SK-N-SH (cell line): Measurements from ENCODE around the gene IQSEC3. TPM values are rescaled to one million over a fixed set of nuclear protein-coding genes. Genes with fewer than 3 reads are reported as not detected.
"Not testable (repeated sequence)": the region's sequence is repeated elsewhere in the genome, so short reads cannot be mapped to it uniquely, and the experiment has no call there.

Experiments used
- CTCF ChIA-PET: fragments of 300-600, 350-600 bp; formaldehyde crosslinking; extraction: SDS; loops from one replicate; lab custom pipeline; 2021; lab: Yijun Ruan, JAX
- POLR2A ChIA-PET: fragments of 350-600 bp; sonication (Branson Sonifier 250); formaldehyde crosslinking; extraction: SDS; loops from one replicate; lab custom pipeline; 2020; ENCODE audit warnings: antibody characterized with exemption, inconsistent platforms; lab: Yijun Ruan, JAX
- DNase-seq: peaks from one replicate; pipeline ENCODE4 v3.0.0; 2012
- H2AFZ ChIP-seq: fragments of 200-600 bp; sonication (generic); 2 replicates; pipeline ENCODE4 v1.8.1; 2016; ENCODE audit warnings: antibody characterized with exemption, mild to moderate bottlenecking, low read depth
- H3F3A ChIP-seq: fragments of 200-600 bp; sonication (generic); replicated peaks from 2 replicates; pipeline ENCODE3; 2016; ENCODE audit warnings: antibody characterized with exemption, mild to moderate bottlenecking; ENCODE audit not compliant: insufficient read depth
- H3K27ac ChIP-seq, 2 experiments: fragments of 200-500 bp in 1 of 2; fragments of 200-600 bp in 1 of 2; sonication (Bioruptor generic) in 1 of 2; sonication (generic), shearing (Covaris generic) in 1 of 2; 2 replicates each; pipeline versions ENCODE4 v1.5.1 to v1.6.1; 2014 to 2016; ENCODE audit warnings: low read depth in 2 of 2, inconsistent platforms in 1 of 2, low read length in 1 of 2, mild to moderate bottlenecking in 1 of 2, mixed read lengths in 1 of 2
- H3K27me3 ChIP-seq: fragments of 200-600 bp; sonication (generic), shearing (Covaris generic); 2 replicates; pipeline ENCODE4 v1.6.1; 2016; ENCODE audit warnings: mixed run types; ENCODE audit not compliant: insufficient read depth
- H3K36me3 ChIP-seq, 2 experiments: fragments of 200-500 bp in 1 of 2; fragments of 200-600 bp in 1 of 2; sonication (Bioruptor generic) in 1 of 2; sonication (generic) in 1 of 2; replicated peaks in 1 of 2; 2 replicates each; pipeline versions ENCODE3 to v1.5.1; 2014 to 2016; ENCODE audit warnings: low read length in 1 of 2, mild to moderate bottlenecking in 1 of 2; ENCODE audit not compliant: insufficient read depth in 2 of 2, control insufficient read depth in 1 of 2
- H3K4me1 ChIP-seq, 2 experiments: fragments of 200-500 bp in 1 of 2; fragments of 200-600 bp in 1 of 2; sonication (Bioruptor generic) in 1 of 2; sonication (generic), shearing (Covaris generic) in 1 of 2; 2 replicates each; pipeline versions ENCODE4 v1.5.1 to v1.6.1; 2014 to 2016; ENCODE audit warnings: low read depth in 1 of 2, low read length in 1 of 2, mixed run types in 1 of 2; ENCODE audit not compliant: insufficient read depth in 2 of 2, control insufficient read depth in 1 of 2
- H3K4me2 ChIP-seq: fragments of 200-600 bp; sonication (generic), shearing (Covaris generic); 2 replicates; pipeline ENCODE4 v1.6.1; 2017; ENCODE audit warnings: mixed run types
- H3K4me3 ChIP-seq, 2 experiments: fragments of 200-500 bp in 1 of 2; fragments of 200-600 bp in 1 of 2; sonication (Bioruptor generic) in 1 of 2; sonication (generic), shearing (Covaris generic) in 1 of 2; 2 replicates each; pipeline versions ENCODE4 v1.5.1 to v1.8.1; 2014 to 2016; ENCODE audit warnings: low read depth in 2 of 2, inconsistent platforms in 1 of 2, low read length in 1 of 2, mild to moderate bottlenecking in 1 of 2, mixed read lengths in 1 of 2, moderate library complexity in 1 of 2
- H3K79me2 ChIP-seq: fragments of 200-600 bp; sonication (generic); 2 replicates; pipeline ENCODE4 v1.8.1; 2017; ENCODE audit warnings: mild to moderate bottlenecking; ENCODE audit not compliant: insufficient read depth
- H3K9ac ChIP-seq: fragments of 200-600 bp; sonication (generic); 2 replicates; pipeline ENCODE4 v1.6.1; 2017; ENCODE audit warnings: mixed run types
- H3K9me2 ChIP-seq: fragments of 200-600 bp; sonication (generic); 2 replicates; pipeline ENCODE4 v1.6.1; 2017; ENCODE audit warnings: mixed run types
- H3K9me3 ChIP-seq: fragments of 200-600 bp; sonication (generic); 2 replicates; pipeline ENCODE4 v1.6.1; 2017; ENCODE audit warnings: mixed run types, mild to moderate bottlenecking, moderate library complexity
- H4K20me1 ChIP-seq: fragments of 200-600 bp; sonication (generic); 2 replicates; pipeline ENCODE4 v1.6.1; 2017; ENCODE audit warnings: mild to moderate bottlenecking, mixed run types; ENCODE audit not compliant: insufficient read depth
- WGBS: methylation state at CpG from one replicate; pipeline ENCODE4 v1.1.6; 2017; ENCODE audit warnings: low lambda C conversion rate; 5-methylcytosine and 5-hydroxymethylcytosine counted together
- polyA plus RNA-seq, 3 experiments: library from polyadenylated mRNA; depleted of rRNA; stranded (reverse); fragments of >200 nt; gene quantifications; 2 replicates each; pipeline ENCODE4 v1.2.3, GENCODE V29; 2012

The IQSEC3 gene
- polyA plus RNA-seq, 1 of the 3 experiments (the other 2 are of a cell fraction): 0.02 TPM

- H3F3A ChIP-seq, H3K9ac ChIP-seq, H3K79me2 ChIP-seq, H3K27me3 ChIP-seq, CTCF ChIA-PET, H2AFZ ChIP-seq, H3K4me1 ChIP-seq, H3K9me3 ChIP-seq, H3K9me2 ChIP-seq, POLR2A ChIA-PET, H3K36me3 ChIP-seq, H4K20me1 ChIP-seq, DNase-seq, H3K4me2 ChIP-seq, H3K4me3 ChIP-seq, H3K27ac ChIP-seq: not testable (repeated sequence)
- WGBS: 23% methylated on average over 2 of the region's 2 CpGs
Observed at GRCh38 chr12:70541-70940, 4.0 kb downstream of the IQSEC3 start.

- H3K79me2 ChIP-seq, H3K9me2 ChIP-seq, H3K4me2 ChIP-seq, CTCF ChIA-PET, POLR2A ChIA-PET, H3K27ac ChIP-seq, H3F3A ChIP-seq, H3K9ac ChIP-seq, H3K27me3 ChIP-seq, H4K20me1 ChIP-seq, H3K4me1 ChIP-seq, H3K36me3 ChIP-seq, H2AFZ ChIP-seq, H3K9me3 ChIP-seq, H3K4me3 ChIP-seq, DNase-seq: not testable (repeated sequence)
- WGBS: 41% methylated on average over 4 of the region's 4 CpGs
Observed at GRCh38 chr12:72018-72417, 5.5 kb downstream of the IQSEC3 start.

- H3K9me2 ChIP-seq, H3K27ac ChIP-seq, H3K36me3 ChIP-seq, H3K79me2 ChIP-seq, DNase-seq, H3K9me3 ChIP-seq, H3K9ac ChIP-seq, H3K27me3 ChIP-seq, H3K4me3 ChIP-seq, POLR2A ChIA-PET, H3F3A ChIP-seq, H3K4me2 ChIP-seq, H2AFZ ChIP-seq, CTCF ChIA-PET, H3K4me1 ChIP-seq, H4K20me1 ChIP-seq: not testable (repeated sequence)
- 29% methylated on average over 8 of the region's 8 CpGs for WGBS
Observed at GRCh38 chr12:74420-75190, 8.0 kb downstream of the IQSEC3 start.

- H2AFZ ChIP-seq, H3K9me3 ChIP-seq, H3K27ac ChIP-seq, H3K9ac ChIP-seq, H3K4me2 ChIP-seq, H3K4me3 ChIP-seq, H3F3A ChIP-seq, H3K36me3 ChIP-seq, CTCF ChIA-PET, H3K27me3 ChIP-seq, H3K79me2 ChIP-seq, H3K9me2 ChIP-seq, H4K20me1 ChIP-seq, H3K4me1 ChIP-seq, POLR2A ChIA-PET, DNase-seq: not testable (repeated sequence)
- 33% methylated on average over 5 of the region's 5 CpGs for WGBS
Observed at GRCh38 chr12:75541-75940, 9.0 kb downstream of the IQSEC3 start.

- H3K27ac ChIP-seq, DNase-seq, H4K20me1 ChIP-seq, H2AFZ ChIP-seq, H3K36me3 ChIP-seq, H3F3A ChIP-seq, H3K4me3 ChIP-seq, H3K9me3 ChIP-seq, H3K9me2 ChIP-seq, H3K4me1 ChIP-seq, H3K9ac ChIP-seq, H3K4me2 ChIP-seq, H3K79me2 ChIP-seq, CTCF ChIA-PET, POLR2A ChIA-PET: not testable (repeated sequence)
- WGBS: 71% methylated on average over 10 of the region's 10 CpGs
- peaks cover 15% of the 10 kb centered on the region; the same call in 1 of the 2 replicates for H3K27me3 ChIP-seq
Observed at GRCh38 chr12:76102-76501, 9.5 kb downstream of the IQSEC3 start.

GRCh38 chr12:76551-76950, 10.0 kb downstream of the IQSEC3 start:
- POLR2A ChIA-PET, CTCF ChIA-PET, H3K4me3 ChIP-seq, H3K36me3 ChIP-seq, H3K9me3 ChIP-seq, H3K79me2 ChIP-seq, H3K4me1 ChIP-seq, DNase-seq, H3F3A ChIP-seq, H3K9ac ChIP-seq, H4K20me1 ChIP-seq, H3K27ac ChIP-seq, H3K4me2 ChIP-seq, H3K9me2 ChIP-seq, H2AFZ ChIP-seq: not testable (repeated sequence)
- WGBS: 62% methylated on average over 8 of the region's 8 CpGs
- H3K27me3 ChIP-seq: peaks cover 18% of the 10 kb centered on the region
